HG03280 (cell line): ENCODE results near the gene TMEM18.

Source experiments
- ATAC-seq: cut with Tn5 transposase; IDR thresholded peaks from one replicate; pipeline ENCODE4 v1.9.1; 2021; ENCODE audit warnings: mild to moderate bottlenecking, moderate library complexity; ENCODE audit not compliant: unreplicated experiment

The TMEM18 gene

DNA sequence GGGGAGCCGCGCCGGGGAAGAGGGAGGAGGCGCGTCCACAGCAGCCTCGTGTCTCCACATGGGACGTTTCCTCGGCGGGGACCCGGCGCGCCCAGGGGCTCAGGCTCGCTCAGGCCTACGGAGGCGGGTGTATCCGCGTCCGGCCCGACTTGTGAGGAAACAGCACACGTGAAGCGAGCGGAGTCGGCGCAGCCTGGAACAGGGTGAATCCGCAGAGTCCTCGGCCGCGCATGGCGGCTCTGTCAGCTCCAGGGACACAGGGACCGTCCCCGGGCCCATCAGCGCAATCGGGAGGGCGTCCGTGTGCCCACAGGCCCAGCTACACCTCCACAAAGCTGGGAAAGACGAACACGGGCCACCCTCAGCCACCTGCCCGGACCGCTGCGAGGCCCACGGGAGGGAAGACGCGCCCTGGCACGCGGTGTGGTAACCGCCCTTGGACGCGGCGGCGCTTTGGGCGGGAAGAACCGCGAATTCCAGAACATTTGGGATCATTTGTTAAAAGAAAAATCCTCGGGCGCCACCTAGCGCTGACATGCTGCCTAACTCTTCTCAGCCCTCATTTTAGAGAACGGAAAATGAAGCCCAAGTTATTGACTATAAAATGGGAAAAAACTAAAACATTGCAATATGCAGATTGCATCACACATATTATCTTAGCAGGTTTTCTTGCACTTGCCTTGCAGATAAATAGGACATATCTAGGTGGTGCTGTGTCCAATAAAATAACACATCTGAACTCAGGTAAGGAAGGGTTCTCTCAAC is 40.4 kb downstream of the TMEM18 start:
- ATAC-seq = peak; percentile 53

- ATAC-seq = no peak
Measured at GRCh38 chr2:635687-636621, 41.3 kb downstream of the TMEM18 start.

DNA sequence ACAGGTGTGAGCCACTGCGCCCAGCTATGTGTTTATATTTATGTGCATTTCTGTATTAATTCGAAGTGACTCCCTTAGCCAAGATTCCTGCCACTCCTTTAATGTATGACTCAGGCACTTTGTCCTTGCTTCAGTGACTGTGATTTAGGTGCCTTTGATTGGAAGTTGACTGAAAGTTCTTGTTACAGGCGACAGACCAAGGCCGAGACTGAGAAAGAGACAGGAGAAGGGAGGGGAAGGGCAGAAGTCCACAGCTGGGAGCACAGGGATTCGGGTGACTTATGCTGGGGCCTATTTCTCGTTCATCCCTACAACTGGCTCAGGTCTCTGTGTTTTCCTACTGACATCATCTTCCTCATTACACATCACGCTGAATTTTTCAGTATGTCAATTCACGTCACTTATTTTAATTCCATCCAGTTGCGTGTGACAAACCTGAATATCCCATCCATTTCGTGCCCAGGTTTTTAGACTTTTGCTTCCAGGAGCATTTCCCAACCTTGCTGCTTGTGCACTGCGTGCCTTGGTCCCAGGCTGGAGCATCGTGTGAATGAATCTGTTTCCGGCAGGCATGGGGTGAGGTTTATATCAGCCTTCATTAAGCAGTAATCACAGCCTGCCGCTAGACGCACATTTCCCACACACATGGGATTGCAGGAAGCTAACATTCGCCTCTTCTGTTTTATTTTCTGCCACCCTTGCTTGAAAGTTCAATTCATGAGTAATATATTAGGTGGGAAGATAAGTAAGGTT is 42.4 kb downstream of the TMEM18 start:
- ATAC-seq = no peak

DNA sequence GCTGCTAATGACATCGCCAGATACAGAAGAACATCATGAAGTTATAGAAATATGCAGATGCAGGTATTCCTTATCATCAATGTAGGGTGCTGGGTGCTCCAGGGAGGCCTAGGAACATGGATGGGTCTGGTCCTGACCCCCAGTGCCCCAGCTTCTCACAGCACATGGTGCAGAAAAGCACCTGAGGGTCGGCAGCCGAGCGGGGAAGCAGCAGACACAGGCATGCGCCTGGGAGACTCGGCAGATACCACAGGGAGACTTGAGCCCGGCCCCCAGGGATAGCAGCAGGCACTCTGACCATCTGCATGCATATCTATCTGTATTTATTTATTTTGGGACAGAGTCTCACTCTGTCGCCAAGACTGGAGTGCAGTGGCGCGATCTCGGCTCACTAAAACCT is 43.2 kb downstream of the TMEM18 start:
- no peak for ATAC-seq

DNA sequence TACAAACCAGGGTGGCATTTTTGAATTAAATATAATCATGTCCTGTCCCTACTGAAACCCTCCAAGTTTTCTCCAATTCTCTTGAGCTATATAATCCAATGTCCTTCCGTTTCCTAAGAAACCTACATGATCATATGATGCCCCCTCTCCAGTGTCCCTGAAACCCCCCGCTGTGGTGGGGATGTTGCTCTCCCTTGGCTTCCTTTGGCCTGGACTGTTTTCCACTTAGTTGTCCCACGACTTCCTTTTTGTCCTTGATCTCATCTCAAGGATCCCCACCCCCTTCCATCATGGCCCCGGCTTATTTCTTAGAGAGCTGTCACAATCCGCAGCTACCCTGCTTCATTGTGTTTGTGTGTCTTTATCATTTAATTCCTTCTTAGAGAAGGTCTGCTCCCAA is 43.8 kb downstream of the TMEM18 start:
- no peak for ATAC-seq

DNA sequence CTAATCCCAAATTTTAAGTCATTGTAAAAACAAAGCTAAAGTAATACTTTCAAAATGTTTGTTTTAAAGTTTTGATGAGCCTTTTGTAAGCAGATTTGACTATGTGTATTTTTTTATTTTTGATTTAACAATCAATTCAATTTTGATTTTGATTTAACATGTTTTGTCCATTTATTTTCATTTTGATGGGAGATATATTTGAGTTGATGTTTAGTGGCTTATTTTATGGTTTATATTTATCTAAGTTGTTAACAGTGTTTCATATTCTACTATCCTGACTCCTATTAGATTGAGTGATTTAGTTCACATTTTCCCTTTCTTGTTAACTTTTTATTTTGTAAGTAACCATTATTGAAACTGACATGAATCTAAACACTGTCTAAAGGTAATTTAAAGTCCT is 44.7 kb downstream of the TMEM18 start:
- ATAC-seq = no peak

GRCh38 chr2:631741-632140 is 45.5 kb downstream of the TMEM18 start:
- ATAC-seq = no peak

- no peak for ATAC-seq
Measured at GRCh38 chr2:630451-631320, 46.5 kb downstream of the TMEM18 start.

DNA sequence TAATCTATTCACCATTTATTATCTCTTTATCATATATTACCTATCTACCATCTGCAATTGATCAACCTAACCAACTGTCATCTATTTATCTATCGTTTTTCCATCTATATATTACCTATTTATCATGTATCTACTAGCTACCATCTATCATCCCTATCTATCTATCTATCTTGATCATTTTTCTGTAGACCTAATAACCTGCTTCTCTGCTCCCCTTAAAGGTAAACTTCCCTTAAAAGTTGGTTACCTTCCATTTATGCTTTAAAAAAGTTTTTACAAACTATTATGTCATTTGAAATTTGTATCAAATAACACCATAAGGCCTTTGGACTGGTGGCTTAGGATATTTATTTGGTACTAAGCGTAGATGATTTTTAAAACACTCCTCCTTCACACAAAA is 47.2 kb downstream of the TMEM18 start:
- ATAC-seq = no peak

GRCh38 chr2:628651-629050 is 48.6 kb downstream of the TMEM18 start:
- no peak for ATAC-seq

- no peak for ATAC-seq
Measured at GRCh38 chr2:627926-628560, 49.2 kb downstream of the TMEM18 start.

- ATAC-seq = no peak
Measured at GRCh38 chr2:627340-627709, 49.9 kb downstream of the TMEM18 start.

- no peak for ATAC-seq
Measured at GRCh38 chr2:626491-627339, 50.5 kb downstream of the TMEM18 start.

DNA sequence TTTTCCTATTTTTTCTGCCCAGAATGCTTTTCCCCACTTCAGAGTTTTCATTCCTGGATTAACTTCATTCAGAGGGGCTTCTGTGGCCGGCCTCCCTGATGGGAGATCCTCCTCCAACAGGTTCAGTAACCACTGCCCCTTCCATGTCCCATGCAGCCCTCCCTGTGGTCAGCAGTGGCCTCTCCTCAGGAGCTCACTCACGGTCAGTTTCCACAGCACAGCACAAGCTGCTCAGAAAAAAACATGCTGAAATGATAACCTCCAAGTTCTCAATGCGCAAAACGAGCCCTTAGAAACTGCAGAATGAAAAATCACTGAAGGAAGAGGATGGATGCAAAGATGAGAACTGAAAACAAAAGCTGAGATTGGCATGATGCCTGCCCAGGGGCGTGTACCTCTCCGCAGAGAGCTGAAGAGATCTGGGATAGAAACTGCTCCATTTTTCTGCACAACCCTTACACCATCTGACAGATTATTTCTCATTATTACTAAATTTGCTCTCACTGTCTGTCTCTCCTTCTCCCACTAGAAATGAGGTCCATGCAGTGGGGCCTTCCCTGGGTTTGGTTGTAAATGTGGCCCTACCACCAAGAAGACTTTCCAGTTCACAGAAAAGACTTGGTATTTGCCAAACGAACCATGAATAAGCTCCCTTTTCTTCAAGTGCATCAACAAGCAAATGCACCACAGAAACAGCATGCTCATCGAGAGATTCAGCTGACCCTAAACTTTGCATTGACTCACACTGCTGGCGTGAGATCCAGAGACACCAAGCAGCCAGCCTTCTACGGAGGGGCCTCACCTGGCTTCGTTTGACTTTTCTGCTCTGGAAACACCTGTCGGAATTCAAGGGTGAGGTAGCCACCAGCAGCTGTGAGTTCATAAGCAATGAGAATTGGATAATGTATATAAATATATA is 51.5 kb downstream of the TMEM18 start:
- no peak for ATAC-seq

- no peak for ATAC-seq
Measured at GRCh38 chr2:624551-625347, 52.5 kb downstream of the TMEM18 start.

DNA sequence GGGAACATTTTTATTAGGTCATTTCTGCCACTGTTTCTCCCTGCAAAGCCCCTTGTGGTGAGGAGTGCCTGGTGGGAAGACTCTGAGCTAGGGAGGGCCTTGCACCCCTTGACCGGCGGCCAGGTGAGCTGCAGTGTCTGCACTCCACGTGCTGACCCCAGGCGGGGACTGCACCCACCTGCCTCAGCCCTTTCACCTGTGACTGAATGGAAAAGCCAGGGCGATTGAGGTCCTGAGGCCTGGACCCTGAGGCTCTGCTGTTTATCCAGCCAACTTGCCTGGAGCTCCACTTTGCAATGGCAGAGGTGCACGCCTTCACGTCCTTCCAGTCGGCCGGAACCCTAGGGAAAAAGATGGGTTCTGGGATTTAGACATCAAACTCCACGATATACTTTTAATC is 53.1 kb downstream of the TMEM18 start:
- no peak for ATAC-seq
